OCI-LY1 (cell line): ENCODE data around the gene CAMTA1.

Source experiments
- CTCF ChIP-seq: fragments of 200-600 bp; sonication (generic), shearing (Covaris generic); IDR thresholded peaks from 2 replicates; pipeline ENCODE4 v1.5.1; 2017; ENCODE audit warnings: mild to moderate bottlenecking, antibody characterized with exemption, low read length, moderate library complexity, mixed read lengths
- EZH2 ChIP-seq: fragments of 200-600 bp; sonication (generic), shearing (Covaris generic); IDR thresholded peaks from 2 replicates; pipeline ENCODE4 v1.8.0; 2017; ENCODE audit warnings: borderline replicate concordance, mixed run types, mild to moderate bottlenecking, antibody characterized with exemption, low read length, moderate library complexity, mixed read lengths

- TF ChIP-seq EZH2 (no peak), CTCF (peak; percentile 80)
Observed at GRCh38 chr1:7070389-7071029, 285.3 kb downstream of the CAMTA1 start.
